Measurements from ENCODE around the gene RDH11.
A peak's percentile ranks its signal among the peaks of the same experiment; 100 is the strongest.
"Not testable (repeated sequence)": the region's sequence is repeated elsewhere in the genome, so short reads cannot be mapped to it uniquely, and the experiment has no call there.

RDH11 gene

GRCh38 chr14:67695394-67695949 is at the start of gene RDH11:
Gene RDH11, minus strand, starts transcription at chr14:67695764. Its CDS starts 61 bp downstream, at chr14:67695703.
- DNase-seq: peak; percentile 91

- DNase-seq: no peak
Observed at GRCh38 chr14:67744046-67744445, 48.5 kb upstream of the RDH11 start.

- DNase-seq: peak; percentile 94
Observed at GRCh38 chr14:67738740-67739504, 43.4 kb upstream of the RDH11 start.

- no peak for DNase-seq
Observed at GRCh38 chr14:67736771-67737170, 41.2 kb upstream of the RDH11 start.

GRCh38 chr14:67735336-67736147 is 40.0 kb upstream of the RDH11 start:
- no peak for DNase-seq

GRCh38 chr14:67734675-67735074 is 39.1 kb upstream of the RDH11 start:
- no peak for DNase-seq

GRCh38 chr14:67733616-67734015 is 38.1 kb upstream of the RDH11 start:
- DNase-seq: no peak

- DNase-seq: no peak
Observed at GRCh38 chr14:67729072-67729885, 33.7 kb upstream of the RDH11 start.

GRCh38 chr14:67728258-67728657 is 32.7 kb upstream of the RDH11 start:
- DNase-seq: no peak

- no peak for DNase-seq
Observed at GRCh38 chr14:67727361-67727760, 31.8 kb upstream of the RDH11 start.

- DNase-seq: no peak
Observed at GRCh38 chr14:67725171-67725570, 29.6 kb upstream of the RDH11 start.

- DNase-seq: peak; percentile 7
Observed at GRCh38 chr14:67722293-67722692, 26.7 kb upstream of the RDH11 start.

GRCh38 chr14:67721875-67722274 is 26.3 kb upstream of the RDH11 start:
- DNase-seq: no peak

- DNase-seq: no peak
Observed at GRCh38 chr14:67719866-67720265, 24.3 kb upstream of the RDH11 start.

GRCh38 chr14:67719385-67719784 is 23.8 kb upstream of the RDH11 start:
- not testable (repeated sequence) for DNase-seq

GRCh38 chr14:67718265-67718664 is 22.7 kb upstream of the RDH11 start:
- no peak for DNase-seq

GRCh38 chr14:67717048-67717447 is 21.5 kb upstream of the RDH11 start:
- DNase-seq: no peak

- peak; percentile 13 for DNase-seq
Observed at GRCh38 chr14:67710209-67710608, 14.6 kb upstream of the RDH11 start.

GRCh38 chr14:67709796-67710195 is 14.2 kb upstream of the RDH11 start:
- not testable (repeated sequence) for DNase-seq

GRCh38 chr14:67709346-67709745 is 13.8 kb upstream of the RDH11 start:
- DNase-seq: not testable (repeated sequence)

GRCh38 chr14:67705211-67705610 is 9.6 kb upstream of the RDH11 start:
- no peak for DNase-seq

GRCh38 chr14:67704484-67705089 is 9.0 kb upstream of the RDH11 start:
- peak; percentile 36 for DNase-seq

All from fibroblast of skin of right quadriceps (primary cell).